Activated CD4-positive, alpha-beta T cell treated with anti-CD3 and anti-CD28 coated beads, Interleukin-2, Interleukin-6, amounts not matched to agents 100 ng/mL and 50 ng/mL, durations not matched to agents 16 hours and 8 hours (primary cell): ENCODE results near the gene NCOA7.
A peak's percentile ranks its signal among the peaks of the same experiment; 100 is the strongest.

Experiments
- DNase-seq: peaks from one replicate; pipeline ENCODE4 v3.0.0-alpha.2; 2020

NCOA7 gene, protein sequence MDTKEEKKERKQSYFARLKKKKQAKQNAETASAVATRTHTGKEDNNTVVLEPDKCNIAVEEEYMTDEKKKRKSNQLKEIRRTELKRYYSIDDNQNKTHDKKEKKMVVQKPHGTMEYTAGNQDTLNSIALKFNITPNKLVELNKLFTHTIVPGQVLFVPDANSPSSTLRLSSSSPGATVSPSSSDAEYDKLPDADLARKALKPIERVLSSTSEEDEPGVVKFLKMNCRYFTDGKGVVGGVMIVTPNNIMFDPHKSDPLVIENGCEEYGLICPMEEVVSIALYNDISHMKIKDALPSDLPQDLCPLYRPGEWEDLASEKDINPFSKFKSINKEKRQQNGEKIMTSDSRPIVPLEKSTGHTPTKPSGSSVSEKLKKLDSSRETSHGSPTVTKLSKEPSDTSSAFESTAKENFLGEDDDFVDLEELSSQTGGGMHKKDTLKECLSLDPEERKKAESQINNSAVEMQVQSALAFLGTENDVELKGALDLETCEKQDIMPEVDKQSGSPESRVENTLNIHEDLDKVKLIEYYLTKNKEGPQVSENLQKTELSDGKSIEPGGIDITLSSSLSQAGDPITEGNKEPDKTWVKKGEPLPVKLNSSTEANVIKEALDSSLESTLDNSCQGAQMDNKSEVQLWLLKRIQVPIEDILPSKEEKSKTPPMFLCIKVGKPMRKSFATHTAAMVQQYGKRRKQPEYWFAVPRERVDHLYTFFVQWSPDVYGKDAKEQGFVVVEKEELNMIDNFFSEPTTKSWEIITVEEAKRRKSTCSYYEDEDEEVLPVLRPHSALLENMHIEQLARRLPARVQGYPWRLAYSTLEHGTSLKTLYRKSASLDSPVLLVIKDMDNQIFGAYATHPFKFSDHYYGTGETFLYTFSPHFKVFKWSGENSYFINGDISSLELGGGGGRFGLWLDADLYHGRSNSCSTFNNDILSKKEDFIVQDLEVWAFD

DNA sequence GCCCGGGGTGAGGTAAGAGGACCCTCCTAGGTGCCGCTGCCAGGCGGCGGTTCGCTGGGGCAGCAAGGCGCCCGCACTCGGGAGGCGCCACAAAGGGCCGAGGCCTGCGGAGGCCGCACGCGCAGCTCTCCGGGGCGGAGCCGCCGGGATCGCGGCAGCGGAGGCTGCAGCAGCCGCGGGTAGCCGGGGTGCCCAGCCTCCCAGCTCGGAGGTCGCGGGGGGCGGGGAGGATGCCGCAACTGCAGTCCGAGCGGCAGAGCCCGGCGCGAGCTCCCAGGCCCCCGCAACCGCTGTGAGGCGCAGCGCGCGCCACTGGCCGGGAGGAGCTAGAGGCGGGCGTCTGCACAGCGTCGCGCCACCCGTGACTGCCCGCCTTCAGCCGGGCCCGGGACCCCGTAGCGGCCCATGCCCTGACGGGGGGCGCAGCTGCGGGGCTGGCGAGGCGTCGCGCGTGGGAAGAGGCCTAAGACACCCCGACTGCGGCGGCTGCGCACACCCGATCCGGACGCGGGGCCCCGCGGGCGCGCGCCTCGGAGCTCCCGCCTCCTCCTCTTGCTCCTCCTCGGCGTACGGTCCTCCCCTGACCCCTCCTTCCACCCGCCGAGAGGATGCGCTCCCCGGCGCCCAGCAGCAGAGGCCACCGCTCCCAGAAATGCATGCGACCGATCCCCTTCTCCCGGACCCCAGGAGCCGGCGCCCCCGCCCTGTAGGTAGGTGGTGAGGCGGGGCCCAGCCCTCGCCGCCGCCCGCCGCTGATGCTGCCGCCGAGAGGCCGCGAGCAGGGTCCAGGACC, at the start of gene NCOA7:
NCOA7 (plus strand) TSS at position 603 of the 793 bp plus-strand sequence. CDS start 24,395 bp downstream, outside the sequence.
- peak; percentile 88 for DNase-seq

DNA sequence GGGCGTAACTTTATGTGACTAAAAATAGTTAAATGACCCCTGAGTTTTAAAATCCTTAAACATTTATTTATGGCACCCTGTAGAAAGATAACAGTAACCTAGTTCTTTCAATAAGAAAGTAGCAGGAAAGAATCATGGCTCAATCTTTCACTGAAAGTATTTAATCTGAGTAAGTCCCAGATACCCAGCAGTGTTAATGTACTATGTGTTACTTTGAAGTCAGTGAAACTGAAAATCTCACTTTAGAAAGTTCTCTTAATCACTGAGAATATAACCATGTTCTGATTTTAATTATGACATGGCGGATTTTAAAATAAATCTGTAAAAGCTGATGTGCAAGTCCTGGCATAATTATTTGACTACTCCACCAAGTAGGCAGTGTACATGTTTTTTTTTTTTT, 49.4 kb upstream of the NCOA7 start:
- DNase-seq: no peak

DNA sequence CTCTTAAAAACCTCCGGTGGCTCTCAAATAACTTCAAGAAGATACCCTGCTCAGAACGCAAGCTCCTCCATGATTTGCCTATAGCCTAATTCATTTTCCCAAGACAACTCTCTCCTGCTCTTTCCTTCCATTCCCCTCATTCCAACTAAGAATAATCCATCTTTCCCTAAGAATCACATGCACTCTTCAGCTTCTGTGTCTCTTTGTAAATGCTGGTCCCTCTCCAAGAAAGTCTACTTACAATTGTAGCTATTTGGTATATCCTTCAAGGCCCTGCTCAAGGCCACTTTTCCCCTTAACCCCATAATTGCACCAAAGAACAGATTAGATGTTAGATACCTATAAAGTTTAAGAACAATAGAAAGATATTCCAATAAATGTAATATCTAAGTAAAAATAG, 48.7 kb upstream of the NCOA7 start:
- no peak for DNase-seq

DNA sequence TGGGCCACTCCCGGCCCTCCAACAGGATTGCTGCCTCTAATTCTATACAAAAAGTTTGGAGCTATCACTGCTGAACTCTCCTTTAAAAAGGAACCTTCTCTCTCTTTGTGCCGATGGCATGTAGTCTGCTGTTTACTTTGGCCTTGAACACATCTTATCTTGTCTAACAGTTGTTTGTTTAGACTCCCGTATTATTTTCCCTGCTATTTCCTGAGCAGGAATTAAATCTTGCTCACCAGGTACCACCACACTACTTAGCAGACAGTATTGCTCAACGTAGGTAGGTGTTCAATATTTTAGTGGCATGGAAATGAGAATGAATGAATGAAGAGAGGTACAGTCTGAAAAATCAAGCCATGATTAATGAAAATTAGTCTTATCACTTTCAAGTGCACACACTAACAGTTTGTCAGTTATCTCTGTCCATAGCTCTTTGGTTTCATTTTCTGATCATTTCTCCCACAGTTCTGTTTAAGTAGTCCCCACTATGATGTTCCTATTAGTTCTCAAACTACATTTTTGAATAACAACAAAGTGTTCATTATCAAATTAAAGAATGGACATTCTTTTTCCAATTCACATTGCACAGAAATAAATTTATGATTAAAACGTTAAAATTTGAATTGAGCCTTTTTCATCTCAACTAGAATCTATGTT, 48.2 kb upstream of the NCOA7 start:
- no peak for DNase-seq

DNA sequence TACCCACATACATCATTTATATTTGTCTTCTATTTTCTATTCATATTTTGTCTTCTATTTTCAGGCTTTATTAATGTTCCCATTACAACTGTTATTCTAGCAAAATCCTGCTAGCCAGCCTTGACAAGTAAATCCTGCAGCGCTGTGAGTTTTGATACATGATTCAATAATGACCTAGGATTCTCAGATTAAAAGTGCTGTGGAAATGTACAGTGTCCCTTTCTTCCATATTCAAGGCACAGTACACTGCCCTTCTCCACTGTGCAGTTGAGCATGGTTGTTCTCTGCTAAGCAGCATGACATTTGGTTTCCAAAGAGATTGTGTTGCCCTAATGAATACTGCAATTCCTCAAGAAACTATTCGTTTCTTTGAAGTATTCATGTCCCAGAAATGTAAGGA, 47.2 kb upstream of the NCOA7 start:
- no peak for DNase-seq

DNA sequence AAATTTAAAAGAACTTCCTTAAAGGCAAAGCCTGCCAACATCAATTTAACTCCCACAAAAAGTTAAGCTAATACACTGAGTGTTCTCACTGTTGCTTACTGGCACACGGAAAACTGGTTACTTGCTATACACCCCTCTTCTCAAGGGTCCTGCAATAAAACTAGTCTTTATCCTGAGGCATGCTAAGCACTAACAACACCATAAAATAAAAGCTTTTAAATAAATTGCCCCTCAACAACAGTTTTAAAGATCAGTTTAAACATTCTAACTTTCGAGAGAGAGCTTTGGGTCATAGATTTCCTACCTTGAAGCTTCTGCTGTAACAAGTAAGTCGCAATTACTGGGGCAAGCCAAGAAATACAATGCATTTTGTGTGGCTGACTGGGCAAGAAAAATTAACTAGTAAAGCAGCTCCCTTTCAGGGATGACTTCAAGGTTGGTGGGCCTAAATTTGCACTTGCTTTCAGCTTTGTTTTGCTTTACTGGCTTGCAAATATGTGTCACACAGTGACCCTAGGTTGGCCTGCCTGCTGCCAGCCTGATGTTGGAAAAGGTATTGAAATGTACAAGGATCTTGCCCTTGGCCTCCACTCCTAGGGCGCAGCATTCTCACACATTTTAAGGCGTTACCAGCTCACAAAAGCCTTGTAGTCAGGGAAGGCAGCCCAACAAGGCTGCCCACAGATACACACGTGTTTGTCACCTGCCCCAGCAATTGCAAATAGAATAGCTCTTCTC, 45.3 kb upstream of the NCOA7 start:
- no peak for DNase-seq

DNA sequence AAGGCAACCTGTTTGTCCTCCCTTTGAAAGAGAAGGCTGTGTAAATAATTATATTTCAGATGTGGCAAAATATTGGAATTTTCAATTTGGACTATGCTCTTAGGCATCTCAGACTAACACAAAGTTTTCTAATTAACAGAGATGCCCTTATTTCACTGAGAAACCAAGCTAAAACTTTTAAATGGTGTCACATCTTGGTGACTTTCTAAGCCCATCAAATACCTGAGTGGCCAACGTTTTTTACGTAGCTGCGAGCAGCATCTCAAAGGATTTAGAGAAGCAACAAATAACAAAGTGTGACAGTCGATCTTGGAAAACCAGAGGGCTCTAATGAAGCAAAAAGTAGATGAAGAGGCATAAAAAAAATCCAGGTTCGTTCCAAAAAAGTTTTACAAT, 44.7 kb upstream of the NCOA7 start:
- DNase-seq: no peak

DNA sequence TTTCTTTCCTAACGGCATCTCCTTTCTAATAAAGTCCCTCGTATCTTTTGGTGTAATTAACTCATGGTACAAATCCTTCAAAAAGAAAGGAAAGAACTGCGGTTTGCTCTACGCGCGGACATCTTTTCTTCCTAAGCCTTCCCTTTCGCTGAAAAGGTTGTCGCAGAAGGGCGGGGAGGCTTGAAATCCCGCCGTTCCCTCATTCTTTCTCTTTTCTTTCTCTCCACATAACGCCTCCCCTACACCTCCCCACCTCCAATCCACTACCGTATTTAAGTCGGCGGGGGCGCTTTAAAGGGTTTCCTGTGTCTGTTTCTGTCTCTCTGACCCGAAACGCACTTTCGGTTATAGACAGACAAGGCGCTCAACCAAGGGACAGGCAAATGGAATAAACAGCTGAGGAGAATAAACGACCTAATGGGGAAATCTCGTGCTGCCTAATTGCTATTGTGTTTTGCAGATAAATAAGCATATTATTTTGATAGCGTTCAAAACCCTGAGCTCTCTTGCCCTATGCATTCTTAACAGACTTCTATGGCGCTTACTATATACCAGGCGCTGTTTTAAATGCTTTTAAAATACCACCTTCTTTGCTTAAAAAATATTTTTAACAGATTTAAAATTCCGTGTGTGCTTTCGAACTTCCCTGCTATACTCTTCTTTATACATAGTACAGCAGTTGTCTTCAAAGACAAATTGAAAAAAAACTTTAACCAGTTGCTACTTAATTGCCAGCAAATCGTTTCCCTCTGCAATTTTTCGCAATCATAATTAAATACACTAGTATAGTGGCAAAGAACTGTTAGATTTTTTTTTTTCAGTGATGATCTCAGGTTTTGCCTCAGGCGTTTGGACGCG, 43.8 kb upstream of the NCOA7 start:
- DNase-seq: peak; percentile 73

DNA sequence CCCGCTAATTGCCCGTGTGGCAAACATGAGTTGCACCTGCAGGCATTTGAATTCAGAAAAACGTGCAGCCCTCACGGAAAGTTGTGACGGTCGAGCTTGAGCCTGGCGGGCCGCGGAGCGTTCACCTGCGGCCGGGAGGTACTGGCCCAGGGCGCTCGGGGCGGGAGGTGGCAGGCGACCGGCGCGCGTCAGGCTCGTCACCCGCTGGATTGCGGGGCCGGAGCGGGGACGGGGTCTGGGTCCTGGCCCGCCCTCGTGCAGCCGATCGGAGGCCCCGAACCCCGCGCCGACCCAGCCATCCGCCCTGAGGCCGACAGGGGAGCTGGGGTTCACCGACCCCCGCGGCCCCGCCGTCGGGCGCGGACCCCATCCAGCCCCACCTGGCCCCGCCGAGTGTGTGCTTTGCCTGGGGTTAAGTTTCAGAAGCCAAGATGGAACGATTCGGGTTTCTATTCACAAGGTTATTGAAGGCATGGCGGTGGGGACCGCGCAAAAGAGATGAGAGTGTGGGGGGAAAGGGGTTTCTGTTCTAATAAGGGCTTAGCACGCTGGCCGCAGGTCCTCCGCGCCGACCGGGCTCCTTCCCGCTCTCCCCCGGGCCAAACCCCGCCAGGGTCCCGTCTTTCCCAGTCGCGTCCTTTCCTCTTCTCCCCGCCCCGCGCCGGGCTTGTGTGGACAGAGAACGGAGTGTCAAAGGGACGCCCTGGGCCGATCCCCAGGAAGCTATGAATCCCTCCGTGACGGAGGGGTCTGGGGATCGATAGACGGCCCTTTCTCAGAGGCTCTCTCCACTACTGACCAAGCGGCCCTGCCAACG, 43.0 kb upstream of the NCOA7 start:
- peak; percentile 11 for DNase-seq

DNA sequence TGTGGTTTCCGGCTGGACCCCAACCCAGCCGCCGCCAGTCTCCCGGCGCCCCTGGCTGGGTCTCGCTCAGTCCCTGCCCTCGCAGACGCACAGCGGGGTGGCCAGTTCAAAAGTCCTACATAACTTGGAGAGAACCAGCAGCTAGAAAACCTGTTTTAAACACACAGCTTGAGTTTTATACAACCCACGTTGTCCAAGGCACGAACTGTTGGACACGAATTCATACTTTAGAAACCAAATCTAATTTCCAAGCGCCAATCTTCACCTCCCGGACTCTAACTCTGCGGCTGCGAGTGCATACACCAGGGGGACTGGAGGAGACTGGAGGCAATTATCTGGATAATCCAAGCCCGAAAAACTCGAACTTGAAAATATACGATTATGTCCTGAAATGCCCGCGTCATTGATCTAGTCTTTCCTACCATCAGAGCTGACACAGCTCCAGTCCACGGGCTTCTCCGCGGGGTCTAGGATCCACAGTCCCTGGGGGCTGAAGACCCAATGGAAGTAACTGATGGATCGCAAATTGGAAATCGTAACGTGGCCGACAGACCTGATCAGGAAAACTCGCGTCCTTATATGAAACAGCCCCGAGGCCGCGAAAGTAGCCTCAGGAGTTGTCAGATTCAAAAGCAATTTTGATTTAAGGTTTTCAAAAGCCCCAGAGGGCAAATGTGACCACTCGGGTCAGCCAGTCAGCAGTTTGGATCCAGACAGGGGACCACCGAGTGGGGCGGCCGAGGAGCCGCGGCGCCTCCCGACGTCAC, 42.2 kb upstream of the NCOA7 start:
- no peak for DNase-seq

DNA sequence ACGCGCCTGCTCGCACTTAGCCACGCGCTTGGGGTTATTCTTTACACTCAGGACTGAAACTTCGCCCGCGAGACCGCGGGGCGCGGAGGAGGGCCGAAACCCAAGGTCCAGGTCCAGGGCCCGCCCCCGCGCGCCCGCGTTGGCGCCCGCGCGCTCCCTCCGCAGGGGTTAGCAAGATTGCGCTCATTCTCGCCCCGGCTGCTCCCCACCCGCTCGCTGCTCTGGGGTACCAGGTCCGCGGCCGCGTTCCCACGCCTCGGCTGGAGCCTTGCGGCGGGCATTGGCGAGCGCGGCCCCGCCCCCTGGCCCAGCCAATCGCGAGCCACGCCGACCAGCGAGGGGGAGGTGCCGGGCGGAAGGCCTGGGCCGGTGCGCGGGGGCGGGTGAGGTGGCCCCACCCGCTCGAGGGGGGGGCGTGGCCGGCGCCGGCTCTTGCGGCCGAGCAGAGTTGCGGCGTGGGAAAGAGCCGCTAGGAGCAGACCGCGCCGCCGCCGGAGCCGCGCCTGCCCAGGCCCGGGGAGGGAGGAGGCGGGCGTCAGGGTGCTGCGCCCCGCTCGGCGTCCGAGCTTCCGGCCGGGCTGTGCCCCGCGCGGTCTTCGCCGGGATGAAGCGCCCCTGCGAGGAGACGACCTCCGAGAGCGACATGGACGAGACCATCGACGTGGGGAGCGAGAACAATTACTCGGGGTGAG, 41.4 kb upstream of the NCOA7 start, which contains the start of gene HEY2:
HEY2 (plus strand) TSS at position 460 of the 692 bp plus-strand sequence; CDS start at position 605, 145 bp downstream.
- DNase-seq: peak; percentile 92

DNA sequence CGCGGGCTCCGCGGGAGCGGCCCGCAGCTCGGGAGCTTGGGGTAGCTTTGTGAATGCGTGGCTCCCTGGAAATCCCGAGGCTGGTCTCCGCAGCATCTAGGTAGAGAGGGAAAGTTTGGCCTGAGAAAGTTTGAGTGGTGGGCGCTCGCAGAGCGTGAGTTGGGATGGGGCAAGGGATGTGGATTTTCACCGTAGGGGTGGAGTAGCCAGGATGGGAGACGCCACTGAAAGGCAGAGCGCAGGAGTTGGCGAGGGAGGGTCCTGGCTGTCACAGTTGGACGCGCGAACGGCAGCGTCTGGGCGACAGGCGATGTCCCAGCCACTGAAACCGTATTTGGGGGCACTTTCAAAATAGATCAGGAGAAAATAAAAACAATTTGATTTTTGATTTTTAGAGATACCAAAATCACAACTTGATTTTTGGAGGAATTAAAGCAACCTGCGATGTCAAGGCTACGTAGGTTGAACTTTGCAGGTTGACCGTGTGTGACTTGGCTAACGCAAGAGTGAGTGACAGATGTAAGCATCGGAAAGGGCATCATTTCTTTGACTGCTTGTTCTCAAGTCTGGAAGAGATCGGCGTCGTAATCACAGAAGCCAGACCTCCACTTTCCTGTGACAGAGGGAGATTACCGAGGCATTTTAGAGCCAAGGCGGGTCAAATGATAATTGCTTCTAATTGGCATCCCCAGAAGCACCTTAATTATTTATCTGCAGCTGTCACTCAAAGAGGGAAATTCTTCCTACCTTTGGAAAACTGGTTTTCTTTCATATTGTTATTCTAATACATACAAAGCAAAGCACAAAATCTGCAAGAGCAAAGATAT, 40.7 kb upstream of the NCOA7 start:
- no peak for DNase-seq

DNA sequence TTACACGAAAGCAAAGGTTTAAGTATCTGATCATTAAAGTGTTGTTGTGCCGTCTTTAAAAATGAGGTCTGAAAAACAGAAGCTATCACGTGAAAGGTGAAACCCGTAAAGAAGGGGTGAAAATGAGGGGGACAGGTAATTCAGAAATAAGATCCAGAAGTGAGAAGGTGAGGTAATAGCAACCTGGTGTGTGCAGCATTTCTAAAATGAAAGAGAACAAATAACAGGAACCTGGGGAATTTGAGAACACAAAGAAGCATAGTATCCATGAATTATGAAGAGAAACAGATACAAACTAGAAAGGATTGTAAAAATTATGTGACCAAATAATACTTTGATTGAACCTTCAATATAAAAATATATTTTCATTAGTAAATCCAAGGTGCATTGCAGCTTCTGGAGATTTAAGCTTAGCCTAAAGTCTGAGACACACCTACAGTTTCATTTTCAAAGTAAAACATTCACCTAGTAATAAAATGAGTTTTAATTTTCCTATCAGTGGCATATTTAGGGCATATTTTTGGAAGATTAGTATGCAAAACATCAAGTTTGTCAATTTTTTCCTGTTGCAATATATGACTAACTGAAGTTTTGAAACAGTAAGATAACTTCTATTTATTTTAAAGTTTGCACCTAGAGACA, 39.9 kb upstream of the NCOA7 start:
- DNase-seq: no peak

DNA sequence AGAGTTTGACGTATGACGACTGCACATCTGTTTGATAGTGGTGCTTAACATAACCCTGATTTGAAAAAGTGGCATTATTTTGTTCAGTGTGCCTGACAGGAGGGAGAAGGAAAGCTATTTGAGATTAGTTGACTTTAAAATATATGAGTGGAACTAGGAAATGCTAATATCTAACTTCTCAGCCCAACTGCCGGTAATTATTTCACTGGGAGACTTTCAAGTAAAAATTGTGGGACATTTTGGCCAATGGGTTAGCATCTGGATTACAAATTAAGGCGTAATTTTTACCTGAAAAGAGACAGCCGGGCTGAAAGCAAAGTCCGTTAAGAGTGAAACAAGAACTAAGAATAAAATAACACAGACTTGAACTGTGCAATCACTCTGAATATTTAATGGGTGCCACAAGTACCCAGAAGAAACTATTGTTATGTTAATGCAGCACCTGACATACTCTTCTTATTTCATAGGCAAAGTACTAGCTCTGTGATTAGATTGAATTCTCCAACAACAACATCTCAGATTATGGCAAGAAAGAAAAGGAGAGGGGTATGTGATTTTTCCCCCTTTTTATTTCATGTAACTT, 39.3 kb upstream of the NCOA7 start:
- no peak for DNase-seq

DNA sequence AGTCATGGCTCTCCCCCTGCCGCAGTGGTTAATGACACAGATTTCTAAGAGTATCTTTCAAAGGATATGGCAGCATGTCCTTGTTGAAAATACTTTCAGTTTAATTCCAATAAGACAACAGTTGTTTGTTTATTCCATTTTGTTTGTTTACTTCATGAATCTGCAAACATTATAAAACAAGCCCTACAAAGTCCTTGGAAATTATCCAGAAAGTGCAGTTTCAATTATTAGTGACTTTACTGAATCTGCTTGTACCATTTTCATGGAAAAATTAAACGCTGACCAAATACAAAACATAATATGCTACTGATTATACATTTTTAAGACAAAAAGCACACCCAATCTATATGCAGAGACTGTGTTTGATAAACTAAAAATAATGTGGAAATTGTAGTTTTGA, 38.0 kb upstream of the NCOA7 start:
- DNase-seq: no peak

DNA sequence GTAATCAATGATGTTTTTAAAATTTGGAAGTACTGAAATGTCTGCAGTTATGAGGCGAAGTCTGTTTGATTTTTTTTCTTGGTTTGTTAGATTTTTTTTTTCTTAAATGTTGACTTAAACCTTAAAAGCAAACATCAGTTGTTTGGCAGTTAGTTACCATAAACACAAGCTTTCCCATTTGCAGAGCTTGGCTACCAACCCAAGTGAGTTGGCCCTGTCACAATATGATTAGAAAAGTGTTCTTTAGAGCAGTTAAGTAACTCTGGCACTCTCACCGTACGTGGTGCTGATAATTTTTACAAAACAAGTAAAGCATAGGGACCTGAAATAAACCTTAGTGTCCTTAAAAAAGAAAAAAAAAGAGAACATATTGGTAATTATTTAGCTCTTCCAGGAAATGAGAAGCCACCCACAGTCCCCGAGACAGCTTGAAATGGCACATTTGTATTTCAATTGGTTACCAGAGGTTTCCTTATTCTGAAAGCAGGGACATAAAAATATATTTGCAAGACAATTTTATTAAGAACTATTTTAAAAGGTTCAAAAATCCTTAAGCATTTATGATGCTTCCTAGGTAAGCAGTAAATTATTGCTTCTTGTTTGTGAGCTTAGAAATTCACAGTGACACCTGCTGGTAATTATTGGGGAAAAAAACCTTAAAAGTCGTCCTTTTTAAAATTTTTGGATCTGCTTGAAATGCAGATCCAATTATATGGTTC, 37.4 kb upstream of the NCOA7 start:
- peak; percentile 22 for DNase-seq
